GM12801 (cell line): ENCODE data around the gene ST6GALNAC4.

Experiments
- CTCF ChIP-seq: IDR thresholded peaks from one replicate; pipeline ENCODE4 v1.5.1; 2011; ENCODE audit warnings: control low read depth; ENCODE audit not compliant: insufficient read length; ENCODE audit errors: extremely low read depth

Gene ST6GALNAC4

DNA sequence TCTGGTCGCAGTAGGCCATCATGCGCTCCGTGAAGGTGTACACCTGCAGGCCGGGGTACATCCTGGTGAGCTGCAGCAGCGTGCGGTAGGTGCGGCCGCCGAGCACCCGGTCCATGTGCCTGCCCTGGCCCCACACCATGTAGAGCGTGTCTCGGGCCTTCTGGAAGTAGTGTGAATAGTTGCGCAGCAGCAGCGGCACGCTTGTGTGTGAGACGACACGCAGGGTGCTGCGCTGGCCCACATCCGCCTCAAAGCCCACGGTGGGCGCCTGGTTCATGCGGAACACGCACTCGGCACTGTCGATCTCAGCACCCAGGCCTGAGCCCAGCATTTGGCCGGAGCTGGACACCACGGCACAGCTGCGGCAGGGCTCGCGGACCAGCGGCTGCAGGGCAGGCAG lies 4.5 kb downstream of the ST6GALNAC4 start:
- no peak for TF ChIP-seq CTCF

GRCh38 chr9:127910613-127911205 lies 6.1 kb downstream of the ST6GALNAC4 start:
- no peak for TF ChIP-seq CTCF

DNA sequence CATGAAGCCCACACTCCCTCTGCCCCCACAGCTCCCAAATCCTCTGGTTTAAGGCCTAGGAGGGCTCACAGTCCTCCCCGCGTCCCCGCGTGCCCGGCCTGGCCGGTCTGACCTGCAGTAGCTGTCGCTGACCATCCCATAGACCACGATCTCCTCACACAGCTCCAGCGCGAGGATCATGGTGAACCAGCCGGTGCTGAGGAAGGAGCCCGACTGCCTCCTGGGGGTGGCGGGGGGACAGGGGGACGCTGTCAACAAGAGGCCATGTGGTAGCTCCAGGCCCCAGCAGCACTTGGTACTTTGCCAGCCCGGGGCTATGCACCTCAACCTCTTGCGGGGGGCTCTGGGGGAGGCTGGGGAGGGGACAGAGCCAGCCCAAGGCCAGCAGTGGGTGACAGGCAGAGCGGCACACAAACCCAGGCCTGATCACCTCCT lies 7.0 kb downstream of the ST6GALNAC4 start:
- no peak for TF ChIP-seq CTCF

GRCh38 chr9:127908660-127908926 lies 8.2 kb downstream of the ST6GALNAC4 start:
- no peak for TF ChIP-seq CTCF

- TF ChIP-seq CTCF = no peak
Measured at GRCh38 chr9:127907867-127908659, 8.8 kb downstream of the ST6GALNAC4 start.

GRCh38 chr9:127905788-127906191 lies 11.1 kb downstream of the ST6GALNAC4 start:
- no peak for TF ChIP-seq CTCF

- TF ChIP-seq CTCF = no peak
Measured at GRCh38 chr9:127905004-127905728, 11.7 kb downstream of the ST6GALNAC4 start.
